ENCODE results near the gene DDX1. TPM values are rescaled to one million over a fixed set of nuclear protein-coding genes. Genes with fewer than 3 reads are reported as not detected.

The DDX1 gene
- total and polyA plus RNA-seq, 2 donors (not counting 3 experiments of a cell fraction or from before 2014, with no cell fraction given), result 41.2 to 117 TPM

GRCh38 chr2:15650616-15651366 is 59.1 kb downstream of the DDX1 start:
- H4K20me1 ChIP-seq (replicated peaks; ENCODE audit: control insufficient read depth, extremely low read depth, insufficient read depth, low read length), result no peaks in the 10 kb centered on the region
- no peak overlapping the region for H3K9ac ChIP-seq (replicated peaks; ENCODE audit: extremely low read depth, insufficient read depth, low read length)
- intact Hi-C loops (cut with micrococcal nuclease) (no loop called here), dilution Hi-C loops (cut with MboI; ENCODE audit: extremely low pct_ligation_motif_present, low sequenced_read_pairs) (no loop called here)
- no TSS peak for BruUV-seq (replicated peaks)
- H3K79me2 ChIP-seq (ENCODE audit: control insufficient read depth, insufficient read depth, low read length), result no peaks in the 10 kb centered on the region
- CTCF ChIA-PET, result no interaction called here
- no peaks in the 10 kb centered on the region for H3K9me1 ChIP-seq (replicated peaks; ENCODE audit: control insufficient read depth, extremely low read depth, insufficient read depth, low read length)
- H3K9me3 ChIP-seq (replicated peaks; ENCODE audit: control insufficient read depth, insufficient read depth, low read length), result no peaks in the 10 kb centered on the region
- no peak overlapping the region for H3K27ac ChIP-seq (ENCODE audit: insufficient read depth, low read depth, low read length)
- DNase-seq (ENCODE audit: low read depth, low spot score) (no peak), FAIRE-seq (no peak)
- no peak overlapping the region for H3K4me2 ChIP-seq (ENCODE audit: insufficient read depth, low read length)
- no peaks in the 10 kb centered on the region for H3K36me3 ChIP-seq (ENCODE audit: control insufficient read depth in 2 of 2, extremely low read depth in 1 of 2, insufficient read depth in 2 of 2, low read length in 2 of 2)
- H3K27me3 ChIP-seq (ENCODE audit: control insufficient read depth in 2 of 2, insufficient read depth in 2 of 2, low read length in 2 of 2), result no peaks in the 10 kb centered on the region
- POLR2A ChIA-PET, result no interaction called here
- TF ChIP-seq POLR2A (IDR thresholded peaks at IDR 0.05; ENCODE audit: low read depth, low read length) (no peak), JUN (IDR thresholded peaks at IDR 0.05; ENCODE audit: borderline replicate concordance, insufficient read depth, insufficient read length, low read depth) (no peak), MAX (IDR thresholded peaks at IDR 0.05; ENCODE audit: insufficient read depth, insufficient read length) (no peak), POLR2AphosphoS5 (IDR thresholded peaks at IDR 0.05; ENCODE audit: insufficient read depth, low read depth, low read length) (no peak), GATA2 (IDR thresholded peaks at IDR 0.05; ENCODE audit: insufficient read depth, insufficient read length, low read depth, low read length) (no peak), CTCF (IDR thresholded peaks at IDR 0.05; ENCODE audit: extremely low read depth in 1 of 2, insufficient read depth in 1 of 2, low read depth in 1 of 2, low read length in 2 of 2) (no peak), FOS (IDR thresholded peaks at IDR 0.05; ENCODE audit: borderline replicate concordance, insufficient read depth, low read length) (no peak), EZH2 (IDR thresholded peaks at IDR 0.05; ENCODE audit: borderline replicate concordance, low read depth, low read length, severe bottlenecking) (no peak), MYC (IDR thresholded peaks at IDR 0.05; ENCODE audit: low read depth, low read length) (no peak)
- no peak overlapping the region for H3K4me3 ChIP-seq (replicated peaks in 1 of 3; ENCODE audit: insufficient read depth in 1 of 3, low read depth in 1 of 3, low read length in 3 of 3)
- H3K4me1 ChIP-seq (ENCODE audit: control insufficient read depth, extremely low read depth, insufficient read depth, low read length), result peaks cover 10% of the 10 kb centered on the region
- H2AFZ ChIP-seq (ENCODE audit: low read depth, low read length), result no peak overlapping the region

Data from endothelial cell of umbilical vein (primary cell).